HepG2 (cell line): ENCODE results near the gene AIP. TPM values are rescaled to one million over a fixed set of nuclear protein-coding genes. Genes with fewer than 3 reads are reported as not detected.

ENCODE experiments used
- ATAC-seq: fragments of 200-7000 bp; cut with Tn5 transposase; 3 replicates; pipeline ENCODE4 v1.9.1; 2020; ENCODE audit warnings: mild to moderate bottlenecking, moderate library complexity
- BruUV-seq: library from RNA; stranded (reverse); fragments of 400-500 nt; replicated peaks from 2 replicates; lab custom pipeline; 2021; lab: Mats Ljungman, UMichigan
- CTCF ChIA-PET: fragments of 300-600 bp; formaldehyde crosslinking; extraction: SDS; loops from one replicate; lab custom pipeline; 2021; ENCODE audit warnings: low total read pairs, inconsistent platforms, low intra/inter-chr PET ratio; lab: Yijun Ruan, JAX
- POLR2A ChIA-PET: fragments of 350-600 bp; sonication (Branson Sonifier 250); formaldehyde crosslinking; loops from one replicate; lab custom pipeline; 2020; ENCODE audit warnings: antibody characterized with exemption, inconsistent platforms; lab: Yijun Ruan, JAX
- DNase-seq: peaks from one replicate; pipeline ENCODE4 v3.0.0-alpha.2; 2015; ENCODE audit warnings: low spot score
- FAIRE-seq: peaks from 3 replicates; lab custom pipeline; 2011; peaks lifted over from hg19 to GRCh38; lab: Jason Lieb, UNC
- H2AFZ ChIP-seq: one replicate; pipeline ENCODE4 v1.6.1; 2011; ENCODE audit warnings: low read length, inconsistent platforms
- H3K27ac ChIP-seq: fragments of 300-600 bp; 3 replicates; pipeline ENCODE4 v1.8.0; 2011; ENCODE audit warnings: mixed run types, mild to moderate bottlenecking, mixed read lengths, low read length, inconsistent platforms; ENCODE audit not compliant: insufficient read depth; ENCODE audit errors: extremely low read length
- H3K27me3 ChIP-seq, 2 experiments: fragments of 200-600 bp in 1 of 2; 2 replicates in 1 of 2; 3 replicates in 1 of 2; pipeline versions ENCODE4 v1.6.0 to v1.8.0; 2011; ENCODE audit warnings: low read length in 2 of 2, mild to moderate bottlenecking in 2 of 2, moderate library complexity in 2 of 2, inconsistent platforms in 1 of 2; ENCODE audit not compliant: insufficient read depth in 2 of 2, control insufficient read depth in 1 of 2
- H3K36me3 ChIP-seq, 2 experiments: fragments of 200-600 bp in 1 of 2; replicated peaks in 1 of 2; 2 replicates in 1 of 2; 3 replicates in 1 of 2; pipeline versions ENCODE4 v1.5.1 to v1.8.0; 2011; ENCODE audit warnings: low read length in 2 of 2, inconsistent platforms in 1 of 2; ENCODE audit not compliant: insufficient read depth in 2 of 2, control insufficient read depth in 1 of 2
- H3K4me1 ChIP-seq: 2 replicates; pipeline ENCODE4 v1.5.1; 2012; ENCODE audit warnings: low read length, inconsistent platforms; ENCODE audit not compliant: insufficient read depth
- H3K4me2 ChIP-seq: 2 replicates; pipeline ENCODE4 v1.6.0; 2011; ENCODE audit warnings: low read depth, low read length, inconsistent platforms
- H3K4me3 ChIP-seq, 3 experiments: fragments of 200-600 bp in 1 of 3; sonication (generic), shearing (Covaris generic) in 1 of 3; replicated peaks in 1 of 3; 2 replicates each; pipeline ENCODE4 v1.5.1; 2011 to 2016; ENCODE audit warnings: low read length in 3 of 3, inconsistent platforms in 2 of 3, low read depth in 2 of 3, mild to moderate bottlenecking in 2 of 3, control low read depth in 1 of 3, mixed read lengths in 1 of 3; ENCODE audit not compliant: insufficient read depth in 1 of 3
- H3K79me2 ChIP-seq: one replicate; pipeline ENCODE4 v1.6.1; 2011; ENCODE audit warnings: low read length, inconsistent platforms; ENCODE audit not compliant: insufficient read depth
- H3K9ac ChIP-seq: 2 replicates; pipeline ENCODE4 v1.6.0; 2011; ENCODE audit warnings: mild to moderate bottlenecking, low read depth, low read length, inconsistent platforms; ENCODE audit not compliant: insufficient read depth
- H3K9me3 ChIP-seq: 2 replicates; pipeline ENCODE4 v1.5.1; 2012; ENCODE audit warnings: mild to moderate bottlenecking, low read length
- H4K20me1 ChIP-seq: 2 replicates; pipeline ENCODE4 v1.6.0; 2011; ENCODE audit warnings: inconsistent platforms, mild to moderate bottlenecking, low read length, moderate library complexity; ENCODE audit not compliant: insufficient read depth
- DMAP1 ChIP-seq: IDR thresholded peaks from 2 replicates; pipeline ENCODE4 v1.6.1; 2016
- MAFF ChIP-seq: IDR thresholded peaks from 2 replicates; pipeline ENCODE4 v1.6.1; 2011; ENCODE audit warnings: low read depth, low read length, improper control_type of control experiment
- MAFK ChIP-seq, 2 experiments: IDR thresholded peaks in 1 of 2; conservative IDR thresholded peaks in 1 of 2; 2 replicates each; pipeline ENCODE4 v1.6.1; 2011; ENCODE audit warnings: improper control_type of control experiment in 2 of 2, low read length in 2 of 2
- NFE2L2 ChIP-seq: fragments of 150-350 bp; IDR thresholded peaks from 2 replicates; pipeline ENCODE4 v1.6.1; 2014; ENCODE audit warnings: low read length
- SNAPC4 ChIP-seq: sonication (generic); formaldehyde crosslinking; IDR thresholded peaks from 2 replicates; pipeline ENCODE4 v1.4.0; 2020; ENCODE audit warnings: mild to moderate bottlenecking, missing genetic modification reagents
- ZMAT3 ChIP-seq: sonication (generic); formaldehyde crosslinking; conservative IDR thresholded peaks from 2 replicates; pipeline ENCODE4 v1.7.0; 2021; ENCODE audit warnings: missing genetic modification reagents
- ZNF776 ChIP-seq: sonication (generic); formaldehyde crosslinking; IDR thresholded peaks from 2 replicates; pipeline ENCODE4 v1.4.0; 2020; ENCODE audit warnings: mild to moderate bottlenecking, missing genetic modification reagents
- WGBS: methylation state at CpG from one replicate; pipeline ENCODE4 v1.1.6; 2017; ENCODE audit warnings: low lambda C conversion rate; 5-methylcytosine and 5-hydroxymethylcytosine counted together
- in situ Hi-C: cut with HindIII; loops from 2 replicates; pipeline ENCODE4 v1.10.0; 2017; ENCODE audit warnings: low pct_unique_long_range_greater_than_20kb; ENCODE audit not compliant: extremely low pct_ligation_motif_present
- intact Hi-C: fragments of 100-400 bp; cut with micrococcal nuclease; formaldehyde crosslinking; loops from one replicate; pipeline ENCODE4 v1.10.0; 2022; ENCODE audit not compliant: unreplicated experiment
- polyA plus RNA-seq, 8 experiments: library from polyadenylated mRNA; depleted of rRNA in 3 of 8; stranded (reverse) in 7 of 8; unstranded in 1 of 8; fragments of >200 nt; fragmentation: Illumina TruSeq in 4 of 8; extraction: Trizol in 4 of 8; gene quantifications; 2 replicates each; pipeline versions ENCODE4 v1.2.1 to v1.2.3, GENCODE V29; 2011 to 2016; ENCODE audit warnings: low read depth in 4 of 8, missing spikeins in 1 of 8, mixed read lengths in 1 of 8; ENCODE audit not compliant: insufficient read depth in 1 of 8
- total RNA-seq, 5 experiments: library from RNA; depleted of rRNA; stranded (reverse); fragments of >200 nt; fragmentation: Illumina TruSeq; extraction: Trizol; gene quantifications; 2 replicates each; pipeline ENCODE4 v1.2.3, GENCODE V29; 2016; ENCODE audit warnings: low read depth in 1 of 5

AIP gene
- total and polyA plus RNA-seq, 2 of the 13 experiments (the other 11 are each of a cell fraction or from before 2014, with no cell fraction given): 51.8 to 110 TPM

GRCh38 chr11:67528376-67528775 is 45.5 kb downstream of the AIP start:
- CTCF ChIA-PET: no interaction called here
- WGBS: 48% methylated on average over 4 of the region's 4 CpGs
- TF ChIP-seq ZMAT3: no peak
- TF ChIP-seq MAFK (conservative IDR thresholded peaks at IDR 0.05 in 1 of 2, IDR thresholded peaks at IDR 0.05 in 1 of 2; ENCODE audit: low read length in 2 of 2): peak; percentile 82 to 87
- TF ChIP-seq MAFF: peak; percentile 75
- TF ChIP-seq ZNF776 (CRISPR knock-in tag): no peak
- peak; percentile 72 for TF ChIP-seq NFE2L2
- no peak for TF ChIP-seq SNAPC4
- no peak for TF ChIP-seq DMAP1 (CRISPR knock-in tag)
- TF ChIP-seq, all 625 proteins: peak for 3
- in situ Hi-C loops: no loop called here
- Histone ChIP-seq H3K9me3 (peaks cover 3% of the 10 kb centered on the region), H3K79me2 (no peaks in the 10 kb centered on the region), H3K27ac (no peak overlapping the region), H3K27me3 (peaks cover 3 to 6% of the 10 kb centered on the region in 2 experiments; a peak in 3 of 5 replicates), H3K4me3 (no peak overlapping the region), H3K9ac (no peak overlapping the region), H3K4me1 (no peaks in the 10 kb centered on the region), H2AFZ (no peak overlapping the region), H4K20me1 (no peaks in the 10 kb centered on the region), H3K36me3 (no peaks in the 10 kb centered on the region), H3K4me2 (no peak overlapping the region)
- BruUV-seq: no TSS peak
- DNase-seq (no peak), ATAC-seq (no peak), FAIRE-seq (no peak)
- POLR2A ChIA-PET: no interaction called here
- intact Hi-C loops: loop anchor here (10.0 kb wide), 1 partner anchor 564 kb away; no protein-coding TSS in a partner anchor
